SK-N-SH (cell line): Measurements from ENCODE around the gene USP10. TPM values are rescaled to one million over a fixed set of nuclear protein-coding genes. Genes with fewer than 3 reads are reported as not detected.

ENCODE experiments used
- CTCF ChIA-PET: fragments of 300-600, 350-600 bp; formaldehyde crosslinking; extraction: SDS; loops from one replicate; lab custom pipeline; 2021; lab: Yijun Ruan, JAX
- POLR2A ChIA-PET: fragments of 350-600 bp; sonication (Branson Sonifier 250); formaldehyde crosslinking; extraction: SDS; loops from one replicate; lab custom pipeline; 2020; ENCODE audit warnings: antibody characterized with exemption, inconsistent platforms; lab: Yijun Ruan, JAX
- DNase-seq: peaks from one replicate; pipeline ENCODE4 v3.0.0; 2012
- H2AFZ ChIP-seq: fragments of 200-600 bp; sonication (generic); 2 replicates; pipeline ENCODE4 v1.8.1; 2016; ENCODE audit warnings: antibody characterized with exemption, mild to moderate bottlenecking, low read depth
- H3F3A ChIP-seq: fragments of 200-600 bp; sonication (generic); replicated peaks from 2 replicates; pipeline ENCODE3; 2016; ENCODE audit warnings: antibody characterized with exemption, mild to moderate bottlenecking; ENCODE audit not compliant: insufficient read depth
- H3K27ac ChIP-seq, 2 experiments: fragments of 200-500 bp in 1 of 2; fragments of 200-600 bp in 1 of 2; sonication (Bioruptor generic) in 1 of 2; sonication (generic), shearing (Covaris generic) in 1 of 2; 2 replicates each; pipeline versions ENCODE4 v1.5.1 to v1.6.1; 2014 to 2016; ENCODE audit warnings: low read depth in 2 of 2, inconsistent platforms in 1 of 2, low read length in 1 of 2, mild to moderate bottlenecking in 1 of 2, mixed read lengths in 1 of 2
- H3K27me3 ChIP-seq: fragments of 200-600 bp; sonication (generic), shearing (Covaris generic); 2 replicates; pipeline ENCODE4 v1.6.1; 2016; ENCODE audit warnings: mixed run types; ENCODE audit not compliant: insufficient read depth
- H3K36me3 ChIP-seq, 2 experiments: fragments of 200-500 bp in 1 of 2; fragments of 200-600 bp in 1 of 2; sonication (Bioruptor generic) in 1 of 2; sonication (generic) in 1 of 2; replicated peaks in 1 of 2; 2 replicates each; pipeline versions ENCODE3 to v1.5.1; 2014 to 2016; ENCODE audit warnings: low read length in 1 of 2, mild to moderate bottlenecking in 1 of 2; ENCODE audit not compliant: insufficient read depth in 2 of 2, control insufficient read depth in 1 of 2
- H3K4me1 ChIP-seq, 2 experiments: fragments of 200-500 bp in 1 of 2; fragments of 200-600 bp in 1 of 2; sonication (Bioruptor generic) in 1 of 2; sonication (generic), shearing (Covaris generic) in 1 of 2; 2 replicates each; pipeline versions ENCODE4 v1.5.1 to v1.6.1; 2014 to 2016; ENCODE audit warnings: low read depth in 1 of 2, low read length in 1 of 2, mixed run types in 1 of 2; ENCODE audit not compliant: insufficient read depth in 2 of 2, control insufficient read depth in 1 of 2
- H3K4me2 ChIP-seq: fragments of 200-600 bp; sonication (generic), shearing (Covaris generic); 2 replicates; pipeline ENCODE4 v1.6.1; 2017; ENCODE audit warnings: mixed run types
- H3K4me3 ChIP-seq, 2 experiments: fragments of 200-500 bp in 1 of 2; fragments of 200-600 bp in 1 of 2; sonication (Bioruptor generic) in 1 of 2; sonication (generic), shearing (Covaris generic) in 1 of 2; 2 replicates each; pipeline versions ENCODE4 v1.5.1 to v1.8.1; 2014 to 2016; ENCODE audit warnings: low read depth in 2 of 2, inconsistent platforms in 1 of 2, low read length in 1 of 2, mild to moderate bottlenecking in 1 of 2, mixed read lengths in 1 of 2, moderate library complexity in 1 of 2
- H3K79me2 ChIP-seq: fragments of 200-600 bp; sonication (generic); 2 replicates; pipeline ENCODE4 v1.8.1; 2017; ENCODE audit warnings: mild to moderate bottlenecking; ENCODE audit not compliant: insufficient read depth
- H3K9ac ChIP-seq: fragments of 200-600 bp; sonication (generic); 2 replicates; pipeline ENCODE4 v1.6.1; 2017; ENCODE audit warnings: mixed run types
- H3K9me2 ChIP-seq: fragments of 200-600 bp; sonication (generic); 2 replicates; pipeline ENCODE4 v1.6.1; 2017; ENCODE audit warnings: mixed run types
- H3K9me3 ChIP-seq: fragments of 200-600 bp; sonication (generic); 2 replicates; pipeline ENCODE4 v1.6.1; 2017; ENCODE audit warnings: mixed run types, mild to moderate bottlenecking, moderate library complexity
- H4K20me1 ChIP-seq: fragments of 200-600 bp; sonication (generic); 2 replicates; pipeline ENCODE4 v1.6.1; 2017; ENCODE audit warnings: mild to moderate bottlenecking, mixed run types; ENCODE audit not compliant: insufficient read depth
- CHD2 ChIP-seq: fragments of 150-350 bp; IDR thresholded peaks from 2 replicates; pipeline ENCODE4 v1.6.1; 2018; ENCODE audit warnings: low read length; ENCODE audit not compliant: partially characterized antibody
- EZH2phosphoT487 ChIP-seq: fragments of 200-600 bp; sonication (generic); IDR thresholded peaks from 2 replicates; pipeline ENCODE4 v1.6.1; 2017; ENCODE audit warnings: low read depth, mixed run types, mild to moderate bottlenecking, antibody characterized with exemption, moderate library complexity, borderline replicate concordance
- FOSL2 ChIP-seq: IDR thresholded peaks from 2 replicates; pipeline ENCODE4 v1.4.0; 2012; ENCODE audit warnings: low read depth, mild to moderate bottlenecking, moderate library complexity, borderline replicate concordance
- FOXJ3 ChIP-seq: sonication (generic); formaldehyde crosslinking; IDR thresholded peaks from 2 replicates; pipeline ENCODE4 v1.5.1; 2020; ENCODE audit warnings: mild to moderate bottlenecking, missing genetic modification reagents
- GABPA ChIP-seq: IDR thresholded peaks from 2 replicates; pipeline ENCODE4 v1.4.0; 2012; ENCODE audit warnings: low read depth, mild to moderate bottlenecking
- GATA2 ChIP-seq: sonication (generic); formaldehyde crosslinking; IDR thresholded peaks from 2 replicates; pipeline ENCODE4 v1.5.0; 2020; ENCODE audit warnings: mild to moderate bottlenecking, missing genetic modification reagents
- MXI1 ChIP-seq: IDR thresholded peaks from 2 replicates; pipeline ENCODE4 v1.6.1; 2012; ENCODE audit warnings: mild to moderate bottlenecking, low read depth, low read length, improper control_type of control experiment
- NFIC ChIP-seq: IDR thresholded peaks from 2 replicates; pipeline ENCODE4 v1.4.0; 2012; ENCODE audit warnings: borderline replicate concordance
- NRF1 ChIP-seq: IDR thresholded peaks from 2 replicates; pipeline ENCODE4 v1.6.1; 2012; ENCODE audit warnings: low read depth, mild to moderate bottlenecking, low read length
- RAD21 ChIP-seq: IDR thresholded peaks from 2 replicates; pipeline ENCODE4 v1.6.1; 2012; ENCODE audit warnings: mild to moderate bottlenecking, low read length
- TAF1 ChIP-seq: IDR thresholded peaks from 2 replicates; pipeline ENCODE4 v1.6.1; 2012; ENCODE audit warnings: low read depth, mild to moderate bottlenecking, low read length, moderate library complexity, borderline replicate concordance
- TCF12 ChIP-seq: IDR thresholded peaks from 2 replicates; pipeline ENCODE4 v1.4.0; 2012
- TEAD4 ChIP-seq: IDR thresholded peaks from 2 replicates; pipeline ENCODE4 v1.4.0; 2012; ENCODE audit warnings: mild to moderate bottlenecking, borderline replicate concordance; ENCODE audit not compliant: insufficient read depth
- WGBS: methylation state at CpG from one replicate; pipeline ENCODE4 v1.1.6; 2017; ENCODE audit warnings: low lambda C conversion rate; 5-methylcytosine and 5-hydroxymethylcytosine counted together
- polyA plus RNA-seq, 3 experiments: library from polyadenylated mRNA; depleted of rRNA; stranded (reverse); fragments of >200 nt; gene quantifications; 2 replicates each; pipeline ENCODE4 v1.2.3, GENCODE V29; 2012
- TF ChIP-seq, protein P1 (sequence below): IDR thresholded peaks from 2 replicates; pipeline ENCODE4 v1.4.0; 2012; ENCODE audit warnings: low read depth
- TF ChIP-seq, protein P2 (sequence below): fragments of 150-350 bp; IDR thresholded peaks from 2 replicates; pipeline ENCODE4 v1.6.1; 2016; ENCODE audit warnings: mild to moderate bottlenecking, low read depth, low read length
- TF ChIP-seq, protein P3 (sequence below): IDR thresholded peaks from 2 replicates; pipeline ENCODE4 v1.6.1; 2012; ENCODE audit warnings: mild to moderate bottlenecking, low read depth, low read length, moderate library complexity
- TF ChIP-seq, protein P4 (sequence below): IDR thresholded peaks from 2 replicates; pipeline ENCODE4 v1.4.0; 2012; ENCODE audit warnings: low read depth, borderline replicate concordance

The USP10 gene
- polyA plus RNA-seq, 1 of the 3 experiments (the other 2 are of a cell fraction), result 49.2 TPM

DNA sequence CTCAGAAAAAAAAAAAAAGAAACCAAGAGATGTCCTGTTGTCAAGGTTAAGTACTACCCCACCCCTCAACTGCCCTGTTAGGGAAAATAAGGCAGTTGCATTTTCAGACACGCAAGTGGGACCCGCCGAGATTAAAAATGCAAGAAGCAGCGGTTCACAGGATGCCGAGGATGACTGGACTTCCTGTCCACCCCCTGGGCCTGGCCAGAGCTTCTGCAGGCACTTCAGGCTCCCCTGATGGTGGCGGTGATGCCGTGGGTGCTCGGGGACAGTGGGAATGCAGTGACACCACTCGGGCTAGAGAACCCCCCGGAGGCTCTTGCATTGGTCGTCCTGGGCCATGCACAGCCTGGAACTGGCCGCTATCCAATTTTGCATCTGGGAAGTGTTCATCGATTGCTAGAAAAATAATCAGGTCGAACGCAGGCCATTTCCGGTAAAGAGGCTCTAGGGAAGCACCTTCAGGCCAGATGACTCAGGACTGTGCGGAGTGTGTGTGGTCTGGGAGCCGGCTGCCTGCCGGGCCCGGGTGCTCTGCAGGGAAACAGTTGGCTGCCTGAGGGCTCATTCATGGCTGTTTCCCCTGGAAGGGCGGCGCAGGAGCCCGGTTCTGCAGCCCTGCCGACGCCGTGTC lies 106.6 kb downstream of the USP10 start (continued):
- no peak for TF ChIP-seq EZH2phosphoT487
- TF ChIP-seq GATA2 (CRISPR knock-in tag), result no peak
- TF ChIP-seq, protein P1, sequence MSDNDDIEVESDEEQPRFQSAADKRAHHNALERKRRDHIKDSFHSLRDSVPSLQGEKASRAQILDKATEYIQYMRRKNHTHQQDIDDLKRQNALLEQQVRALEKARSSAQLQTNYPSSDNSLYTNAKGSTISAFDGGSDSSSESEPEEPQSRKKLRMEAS, result peak; percentile 64
- TF ChIP-seq, protein P2, sequence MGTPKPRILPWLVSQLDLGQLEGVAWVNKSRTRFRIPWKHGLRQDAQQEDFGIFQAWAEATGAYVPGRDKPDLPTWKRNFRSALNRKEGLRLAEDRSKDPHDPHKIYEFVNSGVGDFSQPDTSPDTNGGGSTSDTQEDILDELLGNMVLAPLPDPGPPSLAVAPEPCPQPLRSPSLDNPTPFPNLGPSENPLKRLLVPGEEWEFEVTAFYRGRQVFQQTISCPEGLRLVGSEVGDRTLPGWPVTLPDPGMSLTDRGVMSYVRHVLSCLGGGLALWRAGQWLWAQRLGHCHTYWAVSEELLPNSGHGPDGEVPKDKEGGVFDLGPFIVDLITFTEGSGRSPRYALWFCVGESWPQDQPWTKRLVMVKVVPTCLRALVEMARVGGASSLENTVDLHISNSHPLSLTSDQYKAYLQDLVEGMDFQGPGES, result no peak
- peak; percentile 73; the same call in 1 of the 2 replicates for TF ChIP-seq NFIC
- TF ChIP-seq, protein P3, sequence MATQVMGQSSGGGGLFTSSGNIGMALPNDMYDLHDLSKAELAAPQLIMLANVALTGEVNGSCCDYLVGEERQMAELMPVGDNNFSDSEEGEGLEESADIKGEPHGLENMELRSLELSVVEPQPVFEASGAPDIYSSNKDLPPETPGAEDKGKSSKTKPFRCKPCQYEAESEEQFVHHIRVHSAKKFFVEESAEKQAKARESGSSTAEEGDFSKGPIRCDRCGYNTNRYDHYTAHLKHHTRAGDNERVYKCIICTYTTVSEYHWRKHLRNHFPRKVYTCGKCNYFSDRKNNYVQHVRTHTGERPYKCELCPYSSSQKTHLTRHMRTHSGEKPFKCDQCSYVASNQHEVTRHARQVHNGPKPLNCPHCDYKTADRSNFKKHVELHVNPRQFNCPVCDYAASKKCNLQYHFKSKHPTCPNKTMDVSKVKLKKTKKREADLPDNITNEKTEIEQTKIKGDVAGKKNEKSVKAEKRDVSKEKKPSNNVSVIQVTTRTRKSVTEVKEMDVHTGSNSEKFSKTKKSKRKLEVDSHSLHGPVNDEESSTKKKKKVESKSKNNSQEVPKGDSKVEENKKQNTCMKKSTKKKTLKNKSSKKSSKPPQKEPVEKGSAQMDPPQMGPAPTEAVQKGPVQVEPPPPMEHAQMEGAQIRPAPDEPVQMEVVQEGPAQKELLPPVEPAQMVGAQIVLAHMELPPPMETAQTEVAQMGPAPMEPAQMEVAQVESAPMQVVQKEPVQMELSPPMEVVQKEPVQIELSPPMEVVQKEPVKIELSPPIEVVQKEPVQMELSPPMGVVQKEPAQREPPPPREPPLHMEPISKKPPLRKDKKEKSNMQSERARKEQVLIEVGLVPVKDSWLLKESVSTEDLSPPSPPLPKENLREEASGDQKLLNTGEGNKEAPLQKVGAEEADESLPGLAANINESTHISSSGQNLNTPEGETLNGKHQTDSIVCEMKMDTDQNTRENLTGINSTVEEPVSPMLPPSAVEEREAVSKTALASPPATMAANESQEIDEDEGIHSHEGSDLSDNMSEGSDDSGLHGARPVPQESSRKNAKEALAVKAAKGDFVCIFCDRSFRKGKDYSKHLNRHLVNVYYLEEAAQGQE, result 0 out of 2 replicates have a peak, but pooled peaks have one; percentile 3
- TF ChIP-seq TCF12, result peak; percentile 81
- peak; percentile 61 for TF ChIP-seq GABPA

DNA sequence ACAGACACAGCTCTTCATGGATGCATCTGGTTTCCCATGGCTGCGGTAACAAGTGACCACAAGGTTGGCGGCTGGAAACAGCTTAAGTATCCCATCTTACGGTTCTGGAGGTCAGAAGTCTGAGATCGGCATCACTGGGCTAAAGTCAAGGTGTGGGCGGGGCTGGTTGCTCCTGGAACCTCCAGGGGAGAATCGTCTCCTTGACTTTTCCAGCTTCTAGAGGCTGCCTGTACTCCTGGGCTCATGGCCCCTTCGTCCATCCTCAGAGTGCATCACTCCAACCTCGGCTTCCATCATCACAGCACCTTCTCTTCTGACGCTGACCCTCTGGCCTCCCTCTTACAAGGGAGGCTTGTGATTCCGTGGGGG lies 107.1 kb downstream of the USP10 start:
- ChIA-PET CTCF (interaction anchor here (0.8 to 1.2 kb wide), 3 partner anchors 9 to 161 kb away, joined by 3 read pairs; no protein-coding TSS in a partner anchor), POLR2A (no interaction called here)
- Histone ChIP-seq H3K4me3 (peak overlapping the region in 1 of 2 experiments; percentile 46; a peak in 2 of 4 replicates), H3K9me3 (no peaks in the 10 kb centered on the region), H3K4me2 (peak overlapping the region; percentile 85), H3K9ac (peak overlapping the region; percentile 40; the same call in 1 of the 2 replicates), H3K9me2 (no peaks in the 10 kb centered on the region), H4K20me1 (no peaks in the 10 kb centered on the region), H3F3A (peaks cover 19% of the 10 kb centered on the region), H3K27ac (peak overlapping the region; percentile 12 to 82; a peak in 3 of 4 replicates), H3K36me3 (no peaks in the 10 kb centered on the region), H2AFZ (peak overlapping the region; percentile 93), H3K79me2 (no peaks in the 10 kb centered on the region), H3K27me3 (no peaks in the 10 kb centered on the region), H3K4me1 (peaks cover 9 to 11% of the 10 kb centered on the region in 2 experiments; a peak in 2 of 4 replicates)
- 62% methylated on average over 10 of the region's 10 CpGs for WGBS
- no peak for TF ChIP-seq RAD21
- no peak for TF ChIP-seq MXI1
- TF ChIP-seq GATA2 (CRISPR knock-in tag), result no peak
- TF ChIP-seq NFIC, result no peak
- no peak for TF ChIP-seq TCF12
- no peak for TF ChIP-seq CHD2
- no peak for TF ChIP-seq FOSL2
- TF ChIP-seq, protein P2, result no peak
- TF ChIP-seq, protein P4, sequence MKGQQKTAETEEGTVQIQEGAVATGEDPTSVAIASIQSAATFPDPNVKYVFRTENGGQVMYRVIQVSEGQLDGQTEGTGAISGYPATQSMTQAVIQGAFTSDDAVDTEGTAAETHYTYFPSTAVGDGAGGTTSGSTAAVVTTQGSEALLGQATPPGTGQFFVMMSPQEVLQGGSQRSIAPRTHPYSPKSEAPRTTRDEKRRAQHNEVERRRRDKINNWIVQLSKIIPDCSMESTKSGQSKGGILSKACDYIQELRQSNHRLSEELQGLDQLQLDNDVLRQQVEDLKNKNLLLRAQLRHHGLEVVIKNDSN, result no peak
- TF ChIP-seq, protein P1, result no peak
- TF ChIP-seq TAF1, result no peak
- TF ChIP-seq TEAD4, result no peak
- no peak for TF ChIP-seq FOXJ3
- TF ChIP-seq NRF1, result no peak
- no peak for DNase-seq
